A549 (cell line): ENCODE measurements around the gene SLC17A7. TPM values are rescaled to one million over a fixed set of nuclear protein-coding genes. Genes with fewer than 3 reads are reported as not detected.

Experiments
- ATAC-seq, 2 experiments: fragments of 200-7000 bp in 1 of 2; fragments of >200 bp in 1 of 2; cut with Nextera tagmentation in 1 of 2; cut with Tn5 transposase in 1 of 2; 3 replicates each; pipeline versions ENCODE4 v1.8.0 to v1.9.1; 2018 to 2020; ENCODE audit warnings: mild to moderate bottlenecking in 1 of 2, moderate library complexity in 1 of 2
- CTCF ChIA-PET: fragments of 300-600 bp; sonication (Branson Sonifier 250); formaldehyde crosslinking; extraction: SDS; loops from one replicate; lab custom pipeline; 2021; ENCODE audit warnings: antibody characterized with exemption, inconsistent platforms; lab: Yijun Ruan, JAX
- POLR2A ChIA-PET: fragments of 350-600 bp; formaldehyde crosslinking; extraction: SDS; loops from one replicate; lab custom pipeline; 2021; ENCODE audit warnings: antibody characterized with exemption, inconsistent platforms; lab: Yijun Ruan, JAX
- DNase-seq, 2 experiments: peaks; one replicate each; pipeline versions ENCODE4 v3.0.0 to v3.0.0-alpha.2; 2011 to 2016; ENCODE audit warnings: low read depth in 1 of 2, low spot score in 1 of 2
- FAIRE-seq: peaks from 2 replicates; lab custom pipeline; 2011; peaks lifted over from hg19 to GRCh38; lab: Jason Lieb, UNC
- H3K27ac ChIP-seq, 2 experiments: fragments of >200 bp; sonication (Bioruptor Twin); formaldehyde crosslinking; 3 replicates each; pipeline ENCODE4 v1.5.1; 2016 to 2017
- H3K4me1 ChIP-seq: fragments of >200 bp; sonication (Bioruptor Twin); formaldehyde crosslinking; 3 replicates; pipeline ENCODE4 v1.6.1; 2016
- H3K4me2 ChIP-seq: fragments of >200 bp; sonication (Bioruptor Twin); formaldehyde crosslinking; 3 replicates; pipeline ENCODE4 v1.6.1; 2016
- H3K4me3 ChIP-seq: fragments of >200 bp; sonication (Bioruptor Twin); formaldehyde crosslinking; 3 replicates; pipeline ENCODE4 v1.5.1; 2016
- H3K9me3 ChIP-seq: fragments of >200 bp; sonication (Bioruptor Twin); formaldehyde crosslinking; 3 replicates; pipeline ENCODE4 v1.6.1; 2016
- BHLHE40 ChIP-seq: IDR thresholded peaks from 2 replicates; pipeline ENCODE4 v1.6.1; 2012; ENCODE audit warnings: low read depth, low read length, inconsistent platforms
- CBX8 ChIP-seq: fragments of 200-600 bp; sonication (generic); IDR thresholded peaks from 2 replicates; pipeline ENCODE4 v1.6.1; 2016
- CHD4 ChIP-seq: fragments of 200-600 bp; sonication (generic); IDR thresholded peaks from 2 replicates; pipeline ENCODE4 v1.6.1; 2016; ENCODE audit warnings: antibody characterized with exemption, mild to moderate bottlenecking, borderline replicate concordance
- ESRRA ChIP-seq: fragments of 150-350 bp; IDR thresholded peaks from 2 replicates; pipeline ENCODE4 v1.6.1; 2014; ENCODE audit warnings: mild to moderate bottlenecking, low read length, borderline replicate concordance
- FOSB ChIP-seq: fragments of 250-450 bp; sonication (Bioruptor Pico); IDR thresholded peaks from 2 replicates; pipeline ENCODE4 v1.5.0; 2020; ENCODE audit warnings: mild to moderate bottlenecking, moderate library complexity
- FOXS1 ChIP-seq: fragments of 250-450 bp; sonication (Bioruptor Pico); IDR thresholded peaks from 2 replicates; pipeline ENCODE4 v1.5.0; 2020; ENCODE audit warnings: mild to moderate bottlenecking, moderate library complexity
- GATA3 ChIP-seq: IDR thresholded peaks from 2 replicates; pipeline ENCODE4 v1.6.1; 2012; ENCODE audit warnings: borderline replicate concordance
- HDAC2 ChIP-seq: fragments of 200-600 bp; sonication (generic); IDR thresholded peaks from 2 replicates; pipeline ENCODE4 v1.6.1; 2016
- HOXB5 ChIP-seq: fragments of 250-450 bp; sonication (Bioruptor Pico); IDR thresholded peaks from 2 replicates; pipeline ENCODE4 v1.5.0; 2020; ENCODE audit warnings: mild to moderate bottlenecking, moderate library complexity
- MAFK ChIP-seq: fragments of 450-650 bp; IDR thresholded peaks from 2 replicates; pipeline ENCODE4 v1.6.1; 2014; ENCODE audit not compliant: partially characterized antibody
- NPAS2 ChIP-seq: fragments of 250-450 bp; sonication (Bioruptor Pico); IDR thresholded peaks from 2 replicates; pipeline ENCODE4 v1.8.0; 2022; ENCODE audit warnings: mild to moderate bottlenecking, moderate library complexity, borderline replicate concordance
- PHF8 ChIP-seq: fragments of 200-600 bp; sonication (generic); IDR thresholded peaks from 2 replicates; pipeline ENCODE4 v1.6.1; 2016; ENCODE audit warnings: low read depth, mild to moderate bottlenecking, antibody characterized with exemption, moderate library complexity, borderline replicate concordance
- RAD21 ChIP-seq, 2 experiments: fragments of >200 bp in 1 of 2; sonication (Bioruptor Twin) in 1 of 2; formaldehyde crosslinking in 1 of 2; IDR thresholded peaks in 1 of 2; conservative IDR thresholded peaks in 1 of 2; 2 replicates in 1 of 2; 3 replicates in 1 of 2; pipeline ENCODE4 v1.6.1; 2012 to 2018; ENCODE audit warnings: inconsistent platforms in 1 of 2
- SREBF2 ChIP-seq: fragments of 450-650 bp; IDR thresholded peaks from 2 replicates; pipeline ENCODE4 v1.6.1; 2014; ENCODE audit warnings: mild to moderate bottlenecking, moderate library complexity
- TP53 ChIP-seq: fragments of 250-450 bp; sonication (Bioruptor Pico); IDR thresholded peaks from 2 replicates; pipeline ENCODE4 v1.5.0; 2021; ENCODE audit warnings: mild to moderate bottlenecking, moderate library complexity
- ZFP36 ChIP-seq: fragments of 450-650 bp; IDR thresholded peaks from 2 replicates; pipeline ENCODE4 v1.6.1; 2014; ENCODE audit warnings: borderline replicate concordance; ENCODE audit not compliant: partially characterized antibody
- ZSCAN20 ChIP-seq: fragments of 250-450 bp; sonication (Bioruptor Pico); IDR thresholded peaks from 2 replicates; pipeline ENCODE4 v1.8.0; 2022; ENCODE audit warnings: mild to moderate bottlenecking, moderate library complexity
- WGBS: methylation state at CpG from one replicate; pipeline ENCODE4 v1.1.6; 2017; ENCODE audit errors: missing lambda C conversion rate; 5-methylcytosine and 5-hydroxymethylcytosine counted together
- polyA plus RNA-seq, 4 experiments: library from polyadenylated mRNA; depleted of rRNA in 3 of 4; stranded (reverse); fragments of >200 nt; fragmentation: RNase III in 1 of 4; extraction: RNeasy Plus Mini Kit Qiagen cat#74134 plus additional on column Dnase treatment in 1 of 4; gene quantifications; 2 replicates in 3 of 4; 3 replicates in 1 of 4; pipeline ENCODE4 v1.2.3, GENCODE V29; 2011 to 2017
- TF ChIP-seq, protein P1 (sequence below): IDR thresholded peaks from 2 replicates; pipeline ENCODE4 v1.6.1; 2012; ENCODE audit warnings: low read depth, borderline replicate concordance
- TF ChIP-seq, protein P2 (sequence below): fragments of 250-450 bp; sonication (Bioruptor Pico); IDR thresholded peaks from 2 replicates; pipeline ENCODE4 v1.5.0; 2020; ENCODE audit warnings: low read depth, mild to moderate bottlenecking, moderate library complexity
- TF ChIP-seq, protein P3 (sequence below): IDR thresholded peaks from 2 replicates; pipeline ENCODE4 v1.6.1; 2012
- TF ChIP-seq, protein P4 (sequence below): fragments of 450-650 bp; IDR thresholded peaks from 2 replicates; pipeline ENCODE4 v1.6.1; 2014; ENCODE audit warnings: antibody characterized with exemption
- TF ChIP-seq, protein P5 (sequence below): fragments of 150-350 bp; IDR thresholded peaks from 2 replicates; pipeline ENCODE4 v1.6.1; 2014; ENCODE audit warnings: low read depth, mild to moderate bottlenecking, low read length

The SLC17A7 gene
- polyA plus RNA-seq, 2 of the 4 experiments (the other 2 are of a cell fraction) = 0.39 to 0.48 TPM

DNA sequence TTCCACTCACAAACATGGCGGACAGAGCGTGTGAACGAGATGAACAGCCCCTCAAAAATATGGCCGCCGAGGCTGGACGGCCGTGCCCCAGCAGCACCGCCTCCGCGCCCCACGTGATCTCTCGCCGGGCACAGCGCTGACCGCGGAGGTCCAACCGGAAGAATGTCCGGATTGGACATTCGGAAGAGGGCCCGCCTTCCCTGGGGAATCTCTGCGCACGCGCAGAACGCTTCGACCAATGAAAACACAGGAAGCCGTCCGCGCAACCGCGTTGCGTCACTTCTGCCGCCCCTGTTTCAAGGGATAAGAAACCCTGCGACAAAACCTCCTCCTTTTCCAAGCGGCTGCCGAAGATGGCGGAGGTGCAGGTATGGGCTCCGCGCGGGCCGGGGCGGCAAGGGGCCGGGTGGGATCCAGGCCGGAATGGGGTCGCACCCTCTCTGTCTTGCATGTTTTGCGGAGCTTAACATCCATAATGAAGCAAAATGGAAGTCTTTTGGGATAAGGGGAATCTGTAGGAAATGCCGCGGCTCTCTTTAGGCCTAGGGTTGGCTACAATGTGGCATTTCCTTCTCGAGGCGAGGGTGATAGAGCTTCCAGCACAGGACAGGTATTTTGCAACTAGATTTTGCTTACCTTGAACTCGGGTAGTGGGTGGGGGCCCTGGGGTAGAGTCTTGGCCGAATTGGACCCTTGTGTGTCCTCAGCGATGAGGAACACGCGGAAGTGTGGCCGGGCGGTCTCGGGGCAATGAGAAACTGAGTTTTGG lies 46.1 kb upstream of the SLC17A7 start, which contains the start of gene RPL13A (continued):
- TF ChIP-seq, protein P1, sequence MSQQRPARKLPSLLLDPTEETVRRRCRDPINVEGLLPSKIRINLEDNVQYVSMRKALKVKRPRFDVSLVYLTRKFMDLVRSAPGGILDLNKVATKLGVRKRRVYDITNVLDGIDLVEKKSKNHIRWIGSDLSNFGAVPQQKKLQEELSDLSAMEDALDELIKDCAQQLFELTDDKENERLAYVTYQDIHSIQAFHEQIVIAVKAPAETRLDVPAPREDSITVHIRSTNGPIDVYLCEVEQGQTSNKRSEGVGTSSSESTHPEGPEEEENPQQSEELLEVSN = 0 out of 2 replicates have a peak, but pooled peaks have one; percentile 9
- TF ChIP-seq MAFK = no peak
- TF ChIP-seq GATA3 = peak; percentile 40; the same call in 1 of the 2 replicates
- TF ChIP-seq HOXB5 (CRISPR knock-in tag) = peak; percentile 76
- TF ChIP-seq ZSCAN20 (CRISPR knock-in tag) = no peak
- TF ChIP-seq FOSB (CRISPR knock-in tag) = peak; percentile 83; the same call in 1 of the 2 replicates
- peak; percentile 100 for TF ChIP-seq PHF8
- no peak for TF ChIP-seq CHD4

DNA sequence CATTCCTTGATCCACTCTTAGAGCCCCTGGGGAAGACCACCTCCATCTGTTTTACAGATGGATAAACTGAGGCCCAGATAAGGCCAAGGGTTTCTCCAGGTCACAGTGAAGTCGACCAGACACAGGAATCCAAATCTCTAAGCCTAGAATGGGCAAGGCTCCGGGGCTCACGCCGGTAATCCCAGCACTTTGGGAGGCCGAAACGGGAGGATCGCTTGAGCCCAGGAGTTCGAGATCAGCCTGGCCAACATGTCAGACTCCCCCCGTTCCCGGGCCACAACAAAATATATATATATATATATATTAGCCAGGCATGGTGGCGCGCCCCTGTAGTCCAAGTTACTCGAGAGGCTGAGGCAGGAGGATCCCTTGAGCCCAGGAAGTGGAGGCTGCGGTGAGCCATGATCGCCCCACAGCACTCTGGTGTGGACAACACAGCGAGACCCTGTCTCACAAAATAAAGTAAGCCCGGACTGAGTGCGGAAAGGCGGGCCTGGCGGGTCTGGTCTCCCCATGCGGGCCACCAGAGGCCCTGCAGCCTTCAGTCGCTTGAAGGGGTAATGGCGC lies 45.5 kb upstream of the SLC17A7 start:
- CTCF ChIA-PET = interaction anchor here (0.6 to 3.7 kb wide), 6 partner anchors 7 to 83 kb away, joined by 3 to 23 read pairs (median 6); partner anchors contain the start of gene FLT3LG
- ATAC-seq (no peak), DNase-seq (no peak), FAIRE-seq (no peak)
- Histone ChIP-seq H3K4me2 (peak overlapping the region; percentile 62), H3K4me3 (peak overlapping the region; percentile 23), H3K27ac (peak overlapping the region; percentile 83 to 87), H3K4me1 (peaks cover 27% of the 10 kb centered on the region), H3K9me3 (no peaks in the 10 kb centered on the region)
- POLR2A ChIA-PET = interaction anchor here (1.5 kb wide), 1 partner anchor 9 kb away, joined by 12 read pairs; the partner anchor contains the start of gene RPS11
- WGBS = 55% methylated on average over 23 of the region's 23 CpGs
- TF ChIP-seq, protein P2, sequence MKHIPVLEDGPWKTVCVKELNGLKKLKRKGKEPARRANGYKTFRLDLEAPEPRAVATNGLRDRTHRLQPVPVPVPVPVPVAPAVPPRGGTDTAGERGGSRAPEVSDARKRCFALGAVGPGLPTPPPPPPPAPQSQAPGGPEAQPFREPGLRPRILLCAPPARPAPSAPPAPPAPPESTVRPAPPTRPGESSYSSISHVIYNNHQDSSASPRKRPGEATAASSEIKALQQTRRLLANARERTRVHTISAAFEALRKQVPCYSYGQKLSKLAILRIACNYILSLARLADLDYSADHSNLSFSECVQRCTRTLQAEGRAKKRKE (CRISPR knock-in tag) = 0 out of 2 replicates have a peak, but pooled peaks have one; percentile 27
- no peak for TF ChIP-seq SREBF2
- TF ChIP-seq CHD4 = peak; percentile 81; the same call in 1 of the 2 replicates

DNA sequence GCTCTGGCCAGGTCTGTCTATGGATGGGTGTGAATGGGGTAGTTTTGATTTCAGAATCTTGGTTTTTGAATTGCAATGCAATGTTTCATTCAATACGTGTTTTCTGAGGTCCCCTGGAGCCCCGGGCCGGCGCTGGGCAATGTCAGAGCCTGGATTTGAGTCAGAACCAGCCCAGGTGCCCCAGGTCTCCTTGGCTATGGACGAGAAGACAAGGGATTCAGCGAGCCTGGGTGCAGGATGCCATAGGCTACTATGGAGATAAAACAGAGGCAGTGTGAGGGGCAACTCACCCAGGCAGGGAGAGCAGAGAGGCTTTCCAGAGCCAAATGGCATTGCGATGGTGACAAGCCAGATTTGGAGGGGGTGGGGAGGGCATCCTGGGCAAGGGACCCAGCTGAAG lies 44.9 kb upstream of the SLC17A7 start:
- WGBS = 83% methylated on average over 7 of the region's 7 CpGs
- Histone ChIP-seq H3K27ac (peak overlapping the region; percentile 83 to 87; a peak in 5 of 6 replicates), H3K4me1 (peaks cover 22% of the 10 kb centered on the region), H3K9me3 (no peaks in the 10 kb centered on the region), H3K4me2 (no peak overlapping the region), H3K4me3 (no peak overlapping the region)
- TF ChIP-seq FOSB (CRISPR knock-in tag) = no peak
- no peak for TF ChIP-seq FOXS1 (CRISPR knock-in tag)
- TF ChIP-seq, protein P3, sequence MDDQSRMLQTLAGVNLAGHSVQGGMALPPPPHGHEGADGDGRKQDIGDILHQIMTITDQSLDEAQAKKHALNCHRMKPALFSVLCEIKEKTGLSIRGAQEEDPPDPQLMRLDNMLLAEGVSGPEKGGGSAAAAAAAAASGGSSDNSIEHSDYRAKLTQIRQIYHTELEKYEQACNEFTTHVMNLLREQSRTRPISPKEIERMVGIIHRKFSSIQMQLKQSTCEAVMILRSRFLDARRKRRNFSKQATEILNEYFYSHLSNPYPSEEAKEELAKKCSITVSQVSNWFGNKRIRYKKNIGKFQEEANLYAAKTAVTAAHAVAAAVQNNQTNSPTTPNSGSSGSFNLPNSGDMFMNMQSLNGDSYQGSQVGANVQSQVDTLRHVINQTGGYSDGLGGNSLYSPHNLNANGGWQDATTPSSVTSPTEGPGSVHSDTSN = no peak
- no peak for TF ChIP-seq GATA3
- no peak for TF ChIP-seq ESRRA
- TF ChIP-seq TP53 (CRISPR knock-in tag) = no peak
- TF ChIP-seq NPAS2 (CRISPR knock-in tag) = no peak
- no peak for TF ChIP-seq CBX8
- no peak for TF ChIP-seq ZFP36
- no peak for TF ChIP-seq BHLHE40
- TF ChIP-seq, protein P4, sequence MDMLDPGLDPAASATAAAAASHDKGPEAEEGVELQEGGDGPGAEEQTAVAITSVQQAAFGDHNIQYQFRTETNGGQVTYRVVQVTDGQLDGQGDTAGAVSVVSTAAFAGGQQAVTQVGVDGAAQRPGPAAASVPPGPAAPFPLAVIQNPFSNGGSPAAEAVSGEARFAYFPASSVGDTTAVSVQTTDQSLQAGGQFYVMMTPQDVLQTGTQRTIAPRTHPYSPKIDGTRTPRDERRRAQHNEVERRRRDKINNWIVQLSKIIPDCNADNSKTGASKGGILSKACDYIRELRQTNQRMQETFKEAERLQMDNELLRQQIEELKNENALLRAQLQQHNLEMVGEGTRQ = no peak
- TF ChIP-seq RAD21 (conservative IDR thresholded peaks at IDR 0.05 in 1 of 2, IDR thresholded peaks at IDR 0.05 in 1 of 2) = no peak
- TF ChIP-seq HDAC2 = no peak
- TF ChIP-seq, protein P5, sequence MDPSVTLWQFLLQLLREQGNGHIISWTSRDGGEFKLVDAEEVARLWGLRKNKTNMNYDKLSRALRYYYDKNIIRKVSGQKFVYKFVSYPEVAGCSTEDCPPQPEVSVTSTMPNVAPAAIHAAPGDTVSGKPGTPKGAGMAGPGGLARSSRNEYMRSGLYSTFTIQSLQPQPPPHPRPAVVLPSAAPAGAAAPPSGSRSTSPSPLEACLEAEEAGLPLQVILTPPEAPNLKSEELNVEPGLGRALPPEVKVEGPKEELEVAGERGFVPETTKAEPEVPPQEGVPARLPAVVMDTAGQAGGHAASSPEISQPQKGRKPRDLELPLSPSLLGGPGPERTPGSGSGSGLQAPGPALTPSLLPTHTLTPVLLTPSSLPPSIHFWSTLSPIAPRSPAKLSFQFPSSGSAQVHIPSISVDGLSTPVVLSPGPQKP = no peak
- ChIA-PET POLR2A (no interaction called here), CTCF (interaction anchor here (0.9 to 3.7 kb wide), 3 partner anchors 10 to 15 kb away, joined by 3 to 23 read pairs (median 8); partner anchors contain the start of gene FLT3LG)
- DNase-seq (no peak), FAIRE-seq (no peak), ATAC-seq (no peak)
